HepG2 (cell line): ENCODE measurements around the gene NTRK2.

Source experiments
- ZBTB7A ChIP-seq: sonication (generic); formaldehyde crosslinking; IDR thresholded peaks from 2 replicates; pipeline ENCODE4 v1.8.0; 2022; ENCODE audit warnings: mild to moderate bottlenecking, missing genetic modification reagents
- ZNF790 ChIP-seq: sonication (generic); formaldehyde crosslinking; IDR thresholded peaks from 2 replicates; pipeline ENCODE4 v1.8.0; 2022; ENCODE audit warnings: missing genetic modification reagents, mild to moderate bottlenecking, borderline replicate concordance
- ZSCAN22 ChIP-seq: sonication (generic); formaldehyde crosslinking; IDR thresholded peaks from 2 replicates; pipeline ENCODE4 v1.4.0; 2020; ENCODE audit warnings: mild to moderate bottlenecking, missing genetic modification reagents
- TF ChIP-seq, protein P1 (sequence below): sonication (generic); formaldehyde crosslinking; IDR thresholded peaks from 2 replicates; pipeline ENCODE4 v1.4.0; 2020; ENCODE audit warnings: mild to moderate bottlenecking, missing genetic modification reagents
- TF ChIP-seq, protein P2 (sequence below): sonication (generic); formaldehyde crosslinking; IDR thresholded peaks from 2 replicates; pipeline ENCODE4 v1.4.0; 2020; ENCODE audit warnings: missing genetic modification reagents, borderline replicate concordance
- TF ChIP-seq, protein P3 (sequence below): sonication (generic); formaldehyde crosslinking; IDR thresholded peaks from 2 replicates; pipeline ENCODE4 v1.5.0; 2020; ENCODE audit warnings: mild to moderate bottlenecking, missing genetic modification reagents, moderate library complexity

DNA sequence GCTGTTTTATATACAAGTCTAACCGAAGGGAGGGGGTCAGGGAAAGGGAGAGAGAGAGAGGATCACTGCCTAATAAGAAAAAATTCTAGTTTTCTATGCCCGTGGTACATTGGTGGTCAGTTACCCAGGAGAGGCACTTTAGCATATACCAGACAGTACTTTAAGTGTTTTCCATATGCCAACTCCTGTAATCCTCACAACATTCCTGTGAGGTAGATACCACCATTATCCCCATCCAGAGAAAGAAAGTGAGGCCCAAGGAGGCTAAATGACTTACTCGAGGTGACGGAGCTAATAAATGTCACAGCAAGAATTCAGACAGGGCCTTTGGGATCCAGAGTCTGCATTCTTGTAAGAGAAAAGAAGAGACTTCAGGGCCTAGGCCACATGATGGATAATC lies 161.8 kb downstream of the NTRK2 start:
- TF ChIP-seq, protein P1, sequence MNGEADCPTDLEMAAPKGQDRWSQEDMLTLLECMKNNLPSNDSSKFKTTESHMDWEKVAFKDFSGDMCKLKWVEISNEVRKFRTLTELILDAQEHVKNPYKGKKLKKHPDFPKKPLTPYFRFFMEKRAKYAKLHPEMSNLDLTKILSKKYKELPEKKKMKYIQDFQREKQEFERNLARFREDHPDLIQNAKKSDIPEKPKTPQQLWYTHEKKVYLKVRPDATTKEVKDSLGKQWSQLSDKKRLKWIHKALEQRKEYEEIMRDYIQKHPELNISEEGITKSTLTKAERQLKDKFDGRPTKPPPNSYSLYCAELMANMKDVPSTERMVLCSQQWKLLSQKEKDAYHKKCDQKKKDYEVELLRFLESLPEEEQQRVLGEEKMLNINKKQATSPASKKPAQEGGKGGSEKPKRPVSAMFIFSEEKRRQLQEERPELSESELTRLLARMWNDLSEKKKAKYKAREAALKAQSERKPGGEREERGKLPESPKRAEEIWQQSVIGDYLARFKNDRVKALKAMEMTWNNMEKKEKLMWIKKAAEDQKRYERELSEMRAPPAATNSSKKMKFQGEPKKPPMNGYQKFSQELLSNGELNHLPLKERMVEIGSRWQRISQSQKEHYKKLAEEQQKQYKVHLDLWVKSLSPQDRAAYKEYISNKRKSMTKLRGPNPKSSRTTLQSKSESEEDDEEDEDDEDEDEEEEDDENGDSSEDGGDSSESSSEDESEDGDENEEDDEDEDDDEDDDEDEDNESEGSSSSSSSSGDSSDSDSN (CRISPR knock-in tag): no peak
- TF ChIP-seq, protein P2, sequence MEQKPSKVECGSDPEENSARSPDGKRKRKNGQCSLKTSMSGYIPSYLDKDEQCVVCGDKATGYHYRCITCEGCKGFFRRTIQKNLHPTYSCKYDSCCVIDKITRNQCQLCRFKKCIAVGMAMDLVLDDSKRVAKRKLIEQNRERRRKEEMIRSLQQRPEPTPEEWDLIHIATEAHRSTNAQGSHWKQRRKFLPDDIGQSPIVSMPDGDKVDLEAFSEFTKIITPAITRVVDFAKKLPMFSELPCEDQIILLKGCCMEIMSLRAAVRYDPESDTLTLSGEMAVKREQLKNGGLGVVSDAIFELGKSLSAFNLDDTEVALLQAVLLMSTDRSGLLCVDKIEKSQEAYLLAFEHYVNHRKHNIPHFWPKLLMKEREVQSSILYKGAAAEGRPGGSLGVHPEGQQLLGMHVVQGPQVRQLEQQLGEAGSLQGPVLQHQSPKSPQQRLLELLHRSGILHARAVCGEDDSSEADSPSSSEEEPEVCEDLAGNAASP: no peak
- TF ChIP-seq ZSCAN22 (CRISPR knock-in tag) (no peak), ZBTB7A (CRISPR knock-in tag) (no peak), ZNF790 (CRISPR knock-in tag) (no peak)
- TF ChIP-seq, protein P3, sequence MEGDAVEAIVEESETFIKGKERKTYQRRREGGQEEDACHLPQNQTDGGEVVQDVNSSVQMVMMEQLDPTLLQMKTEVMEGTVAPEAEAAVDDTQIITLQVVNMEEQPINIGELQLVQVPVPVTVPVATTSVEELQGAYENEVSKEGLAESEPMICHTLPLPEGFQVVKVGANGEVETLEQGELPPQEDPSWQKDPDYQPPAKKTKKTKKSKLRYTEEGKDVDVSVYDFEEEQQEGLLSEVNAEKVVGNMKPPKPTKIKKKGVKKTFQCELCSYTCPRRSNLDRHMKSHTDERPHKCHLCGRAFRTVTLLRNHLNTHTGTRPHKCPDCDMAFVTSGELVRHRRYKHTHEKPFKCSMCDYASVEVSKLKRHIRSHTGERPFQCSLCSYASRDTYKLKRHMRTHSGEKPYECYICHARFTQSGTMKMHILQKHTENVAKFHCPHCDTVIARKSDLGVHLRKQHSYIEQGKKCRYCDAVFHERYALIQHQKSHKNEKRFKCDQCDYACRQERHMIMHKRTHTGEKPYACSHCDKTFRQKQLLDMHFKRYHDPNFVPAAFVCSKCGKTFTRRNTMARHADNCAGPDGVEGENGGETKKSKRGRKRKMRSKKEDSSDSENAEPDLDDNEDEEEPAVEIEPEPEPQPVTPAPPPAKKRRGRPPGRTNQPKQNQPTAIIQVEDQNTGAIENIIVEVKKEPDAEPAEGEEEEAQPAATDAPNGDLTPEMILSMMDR: no peak
